ENCODE data around the gene DNAJC12. TPM values are rescaled to one million over a fixed set of nuclear protein-coding genes. Genes with fewer than 3 reads are reported as not detected.

Gene DNAJC12
- total and polyA plus RNA-seq, 2 of the 8 experiments (the other 6 are each of a cell fraction or from before 2014, with no cell fraction given), result 0.86 to 4.2 TPM

DNA sequence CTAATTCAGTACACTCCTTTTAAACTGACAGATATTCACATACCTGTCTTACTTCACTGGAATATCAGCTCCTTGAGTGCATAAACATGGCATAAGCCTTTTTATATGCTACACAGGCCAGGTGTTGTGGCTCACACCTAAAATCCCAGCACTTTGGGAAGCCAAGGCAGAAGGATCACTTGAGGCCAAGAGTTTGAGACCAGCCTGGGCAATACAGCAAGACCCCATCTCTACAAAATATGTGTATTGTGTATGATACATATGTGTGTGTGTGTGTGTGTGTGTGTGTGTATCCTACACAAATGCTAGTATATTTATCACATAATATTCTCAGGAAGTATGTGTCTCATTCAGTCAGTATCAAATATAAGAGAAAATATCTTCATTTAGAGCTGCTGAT lies 45.3 kb downstream of the DNAJC12 start (continued):
- TF ChIP-seq PHF8 (conservative IDR thresholded peaks at IDR 0.05; ENCODE audit: low read depth, low read length) (no peak), RXRA (IDR thresholded peaks at IDR 0.05; ENCODE audit: insufficient read depth, low read depth, low read length) (no peak), ASH2L (IDR thresholded peaks at IDR 0.05; ENCODE audit: low read length) (no peak), SP4 (IDR thresholded peaks at IDR 0.05; ENCODE audit: low read length) (no peak), HDAC2 (IDR thresholded peaks at IDR 0.05; ENCODE audit: borderline replicate concordance in 1 of 2, low read depth in 2 of 2, low read length in 2 of 2) (no peak)
